ENCODE results near the gene GPC6. TPM values are rescaled to one million over a fixed set of nuclear protein-coding genes. Genes with fewer than 3 reads are reported as not detected.

Gene GPC6
- total RNA-seq, 4 donors from 2014 or later: 13.7 to 21.7 (median 16.5) TPM

GRCh38 chr13:94217370-94217769 is 990.8 kb downstream of the GPC6 start:
- Histone ChIP-seq H3K27ac (no peak overlapping the region), H3K36me3 (no peaks in the 10 kb centered on the region), H3K9me3 (no peaks in the 10 kb centered on the region), H3K4me1 (no peaks in the 10 kb centered on the region), H3K4me3 (no peak overlapping the region), H3K27me3 (no peaks in the 10 kb centered on the region)
- 75 to 92% methylated on average over 1 to 3 of the region's 3 CpGs for WGBS, 2 donors (ENCODE audit: low coverage in 1 of 2)
- no peak for TF ChIP-seq POLR2AphosphoS5 (IDR thresholded peaks at IDR 0.05)
- TF ChIP-seq POLR2A (IDR thresholded peaks at IDR 0.05): no peak
- TF ChIP-seq CTCF (IDR thresholded peaks at IDR 0.05): no peak
- TF ChIP-seq EP300 (IDR thresholded peaks at IDR 0.05): no peak
- no peak for ATAC-seq

- ATAC-seq: no peak
- Histone ChIP-seq H3K27ac (no peak overlapping the region), H3K4me1 (no peaks in the 10 kb centered on the region), H3K36me3 (no peaks in the 10 kb centered on the region), H3K4me3 (no peak overlapping the region), H3K9me3 (no peaks in the 10 kb centered on the region), H3K27me3 (no peaks in the 10 kb centered on the region)
- 80 to 85% methylated on average over 2 of the region's 2 CpGs for WGBS, 2 donors (ENCODE audit: low coverage in 1 of 2)
- TF ChIP-seq POLR2A (IDR thresholded peaks at IDR 0.05) (no peak), CTCF (IDR thresholded peaks at IDR 0.05) (no peak), EP300 (IDR thresholded peaks at IDR 0.05) (no peak), POLR2AphosphoS5 (IDR thresholded peaks at IDR 0.05) (no peak)
These were observed 991.9 kb downstream of the GPC6 start for GRCh38 chr13:94218537-94218936.

GRCh38 chr13:94218951-94219350 is 992.3 kb downstream of the GPC6 start:
- H3K4me3 ChIP-seq: no peak overlapping the region
- H3K9me3 ChIP-seq: no peaks in the 10 kb centered on the region
- TF ChIP-seq POLR2A (IDR thresholded peaks at IDR 0.05) (no peak), EP300 (IDR thresholded peaks at IDR 0.05) (no peak), CTCF (IDR thresholded peaks at IDR 0.05) (no peak), POLR2AphosphoS5 (IDR thresholded peaks at IDR 0.05) (no peak)
- ATAC-seq: no peak
- no peak overlapping the region for H3K27ac ChIP-seq
- H3K36me3 ChIP-seq: no peaks in the 10 kb centered on the region
- WGBS, 2 donors (ENCODE audit: low coverage in 1 of 2): 92 to 94% methylated on average over 2 to 3 of the region's 3 CpGs
- no peaks in the 10 kb centered on the region for H3K4me1 ChIP-seq
- no peaks in the 10 kb centered on the region for H3K27me3 ChIP-seq

GRCh38 chr13:94224670-94225069 is 998.1 kb downstream of the GPC6 start:
- ATAC-seq: no peak
- H3K9me3 ChIP-seq: no peaks in the 10 kb centered on the region
- no peaks in the 10 kb centered on the region for H3K4me1 ChIP-seq
- no peaks in the 10 kb centered on the region for H3K36me3 ChIP-seq
- no peak overlapping the region for H3K27ac ChIP-seq
- no peak for TF ChIP-seq POLR2AphosphoS5 (IDR thresholded peaks at IDR 0.05)
- TF ChIP-seq POLR2A (IDR thresholded peaks at IDR 0.05): no peak
- no peak for TF ChIP-seq EP300 (IDR thresholded peaks at IDR 0.05)
- TF ChIP-seq CTCF (IDR thresholded peaks at IDR 0.05): no peak
- H3K4me3 ChIP-seq: no peak overlapping the region
- no peaks in the 10 kb centered on the region for H3K27me3 ChIP-seq
- WGBS, 2 donors (ENCODE audit: low coverage in 1 of 2): 75 to 94% methylated on average over 1 to 2 of the region's 3 CpGs

GRCh38 chr13:94227255-94227879 is 1000.8 kb downstream of the GPC6 start:
- H3K9me3 ChIP-seq: no peaks in the 10 kb centered on the region
- no peak overlapping the region for H3K4me3 ChIP-seq
- no peaks in the 10 kb centered on the region for H3K36me3 ChIP-seq
- no peak overlapping the region for H3K27ac ChIP-seq
- H3K4me1 ChIP-seq: no peaks in the 10 kb centered on the region
- TF ChIP-seq POLR2AphosphoS5 (IDR thresholded peaks at IDR 0.05): no peak
- TF ChIP-seq POLR2A (IDR thresholded peaks at IDR 0.05): no peak
- ATAC-seq: no peak
- WGBS, 2 donors (ENCODE audit: low coverage in 1 of 2): 92 to 96% methylated on average over 5 to 6 of the region's 6 CpGs
- no peaks in the 10 kb centered on the region for H3K27me3 ChIP-seq
